Upper lobe of right lung (tissue), 1 donor: ENCODE data around the gene TMEM37. TPM values are rescaled to one million over a fixed set of nuclear protein-coding genes. Genes with fewer than 3 reads are reported as not detected.

Experiments used
- ATAC-seq: fragments of 200-7000 bp; cut with Tn5 transposase; one replicate; pipeline ENCODE4 v1.9.1; 2020; ENCODE audit warnings: mild to moderate bottlenecking, moderate library complexity
- DNase-seq: peaks from one replicate; pipeline ENCODE4 v3.0.0-alpha.2; 2020
- H3K27ac ChIP-seq: fragments of 200-600 bp; one replicate; pipeline ENCODE4 v1.8.0; 2022
- H3K27me3 ChIP-seq: fragments of 200-600 bp; one replicate; pipeline ENCODE4 v1.8.0; 2022; ENCODE audit warnings: mild to moderate bottlenecking
- H3K36me3 ChIP-seq: fragments of 200-600 bp; one replicate; pipeline ENCODE4 v1.8.0; 2022
- H3K4me1 ChIP-seq: fragments of 200-600 bp; one replicate; pipeline ENCODE4 v1.8.0; 2022
- H3K4me3 ChIP-seq: fragments of 200-600 bp; one replicate; pipeline ENCODE4 v1.8.0; 2022; ENCODE audit warnings: mild to moderate bottlenecking
- H3K9me3 ChIP-seq: fragments of 200-600 bp; one replicate; pipeline ENCODE4 v1.8.0; 2022
- intact Hi-C: fragments of 100-400 bp; cut with DNase I; formaldehyde crosslinking; loops from one replicate; pipeline ENCODE4 v1.11.0; 2022
- total RNA-seq: library from RNA; stranded (reverse); fragmentation: NEBNext Ultra II Directional; extraction: Animal tissue kit (Norgen Biotek cat#: 25700); gene quantifications from one replicate; pipeline ENCODE4 v1.2.1, GENCODE V29; 2021
- TF ChIP-seq, protein P1 (sequence below): fragments of 200-600 bp; IDR thresholded peaks from one replicate; pipeline ENCODE4 v1.8.0; 2022; ENCODE audit warnings: antibody characterized with exemption
- donor health status: DM: no; HTN: yes; CAD: no; lungs with severe emphysema.

The TMEM37 gene
- total RNA-seq, 1 donor from 2014 or later, result 23.8 TPM

- no peak for DNase-seq
- Histone ChIP-seq H3K9me3 (no peaks in the 10 kb centered on the region), H3K36me3 (no peaks in the 10 kb centered on the region), H3K27me3 (no peaks in the 10 kb centered on the region), H3K4me1 (peaks cover 38% of the 10 kb centered on the region), H3K27ac (no peak overlapping the region), H3K4me3 (no peak overlapping the region)
- ATAC-seq, result no peak
- intact Hi-C loops, result no loop called here
- TF ChIP-seq, protein P1, sequence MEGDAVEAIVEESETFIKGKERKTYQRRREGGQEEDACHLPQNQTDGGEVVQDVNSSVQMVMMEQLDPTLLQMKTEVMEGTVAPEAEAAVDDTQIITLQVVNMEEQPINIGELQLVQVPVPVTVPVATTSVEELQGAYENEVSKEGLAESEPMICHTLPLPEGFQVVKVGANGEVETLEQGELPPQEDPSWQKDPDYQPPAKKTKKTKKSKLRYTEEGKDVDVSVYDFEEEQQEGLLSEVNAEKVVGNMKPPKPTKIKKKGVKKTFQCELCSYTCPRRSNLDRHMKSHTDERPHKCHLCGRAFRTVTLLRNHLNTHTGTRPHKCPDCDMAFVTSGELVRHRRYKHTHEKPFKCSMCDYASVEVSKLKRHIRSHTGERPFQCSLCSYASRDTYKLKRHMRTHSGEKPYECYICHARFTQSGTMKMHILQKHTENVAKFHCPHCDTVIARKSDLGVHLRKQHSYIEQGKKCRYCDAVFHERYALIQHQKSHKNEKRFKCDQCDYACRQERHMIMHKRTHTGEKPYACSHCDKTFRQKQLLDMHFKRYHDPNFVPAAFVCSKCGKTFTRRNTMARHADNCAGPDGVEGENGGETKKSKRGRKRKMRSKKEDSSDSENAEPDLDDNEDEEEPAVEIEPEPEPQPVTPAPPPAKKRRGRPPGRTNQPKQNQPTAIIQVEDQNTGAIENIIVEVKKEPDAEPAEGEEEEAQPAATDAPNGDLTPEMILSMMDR, result no peak
These were observed 53.2 kb downstream of the TMEM37 start for GRCh38 chr2:119484834-119485233.

GRCh38 chr2:119485336-119486110 lies 53.9 kb downstream of the TMEM37 start:
- H3K4me3 ChIP-seq, result no peak overlapping the region
- ATAC-seq, result no peak
- no peaks in the 10 kb centered on the region for H3K27me3 ChIP-seq
- H3K27ac ChIP-seq, result no peak overlapping the region
- DNase-seq, result no peak
- no peaks in the 10 kb centered on the region for H3K36me3 ChIP-seq
- TF ChIP-seq, protein P1, result no peak
- H3K4me1 ChIP-seq, result peaks cover 38% of the 10 kb centered on the region
- H3K9me3 ChIP-seq, result no peaks in the 10 kb centered on the region
- intact Hi-C loops, result no loop called here

GRCh38 chr2:119486196-119486827 lies 54.7 kb downstream of the TMEM37 start:
- H3K4me1 ChIP-seq, result peaks cover 38% of the 10 kb centered on the region
- DNase-seq (no peak), ATAC-seq (no peak)
- no peak overlapping the region for H3K4me3 ChIP-seq
- no peaks in the 10 kb centered on the region for H3K36me3 ChIP-seq
- intact Hi-C loops, result no loop called here
- H3K27ac ChIP-seq, result no peak overlapping the region
- TF ChIP-seq, protein P1, result no peak
- no peaks in the 10 kb centered on the region for H3K27me3 ChIP-seq
- H3K9me3 ChIP-seq, result no peaks in the 10 kb centered on the region

DNA sequence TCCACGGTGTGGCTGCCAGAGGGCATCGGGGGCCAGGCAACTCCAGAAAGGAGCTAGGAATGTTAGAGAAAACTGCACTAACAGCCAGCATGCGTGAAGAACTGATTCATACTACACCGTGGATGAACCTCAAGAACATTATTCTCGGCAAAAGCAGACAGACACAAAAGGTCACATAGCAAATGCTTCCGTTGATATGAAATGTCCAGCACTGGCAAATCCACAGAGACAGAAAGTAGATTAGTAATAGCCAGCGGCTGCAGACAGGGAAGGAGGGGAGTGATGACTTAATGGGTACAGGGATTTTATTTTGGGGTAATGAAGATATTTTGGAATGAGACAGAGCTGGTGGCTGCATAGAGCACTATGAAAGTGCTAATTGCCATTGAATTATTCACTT lies 55.2 kb downstream of the TMEM37 start:
- no peak overlapping the region for H3K4me3 ChIP-seq
- no peaks in the 10 kb centered on the region for H3K36me3 ChIP-seq
- intact Hi-C loops, result no loop called here
- TF ChIP-seq, protein P1, result no peak
- H3K27me3 ChIP-seq, result no peaks in the 10 kb centered on the region
- peaks cover 43% of the 10 kb centered on the region for H3K4me1 ChIP-seq
- peak overlapping the region; percentile 53 for H3K27ac ChIP-seq
- H3K9me3 ChIP-seq, result no peaks in the 10 kb centered on the region
- no peak for DNase-seq
- ATAC-seq, result no peak

DNA sequence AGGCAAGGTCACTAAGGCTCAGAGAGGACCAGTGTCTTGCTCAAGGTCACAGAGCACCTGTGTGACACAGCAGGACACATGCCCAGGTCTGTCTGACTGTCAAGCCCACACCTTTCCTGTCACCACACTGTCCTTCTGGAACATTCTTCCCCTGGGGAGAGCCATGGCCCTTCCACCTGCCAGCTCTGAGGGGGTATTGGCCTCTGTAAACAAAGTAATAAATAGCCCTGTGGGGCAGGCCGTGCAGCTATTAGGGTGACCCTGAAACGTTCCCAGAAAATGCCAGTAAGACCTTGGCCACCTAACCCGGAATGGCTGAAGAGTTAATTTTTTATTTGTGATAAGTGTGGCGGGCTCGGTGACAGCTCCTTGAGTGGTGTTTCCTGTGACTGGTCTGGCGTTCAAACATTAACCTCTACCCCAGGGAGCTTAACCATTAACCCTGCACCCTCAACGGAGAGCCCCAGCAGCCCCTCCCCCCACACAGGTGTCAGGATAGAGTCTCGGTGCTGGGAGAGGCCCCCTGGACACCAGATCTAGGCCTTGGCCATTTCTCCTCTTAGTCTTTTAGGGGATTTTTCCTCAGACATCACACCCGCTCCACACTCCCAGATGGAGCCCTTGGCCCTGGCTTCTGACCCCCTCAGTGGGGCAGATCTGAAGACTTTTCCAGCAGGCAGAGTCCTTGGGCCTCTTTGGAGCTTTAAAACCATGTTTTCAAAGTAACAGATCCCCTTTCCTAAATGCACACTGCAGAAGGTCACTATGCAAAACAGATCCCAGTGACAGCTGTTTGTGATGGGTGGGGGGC lies 56.0 kb downstream of the TMEM37 start:
- DNase-seq, result peak; percentile 85
- Histone ChIP-seq H3K4me3 (no peak overlapping the region), H3K27me3 (no peaks in the 10 kb centered on the region), H3K4me1 (peaks cover 45% of the 10 kb centered on the region), H3K36me3 (no peaks in the 10 kb centered on the region), H3K27ac (peak overlapping the region; percentile 53), H3K9me3 (no peaks in the 10 kb centered on the region)
- intact Hi-C loops, result no loop called here
- ATAC-seq, result peak; percentile 75
- TF ChIP-seq, protein P1, result no peak

Other genes with a start within 250 kb of the TMEM37 start
- 14.1 TPM for gene STEAP3, start 208.0 kb upstream of the TMEM37 start, total RNA-seq
- 11.8 TPM for gene C2orf76, start 65.0 kb upstream of the TMEM37 start, total RNA-seq
- gene DBI, start 64.9 kb upstream of the TMEM37 start, total RNA-seq, result 176 TPM
- gene SCTR, start 92.6 kb downstream of the TMEM37 start, total RNA-seq, result 21.0 TPM
- 26.3 TPM for gene CFAP221, start 112.6 kb downstream of the TMEM37 start, total RNA-seq
- 5.9 TPM for gene TMEM177, start 247.3 kb downstream of the TMEM37 start, total RNA-seq